SK-N-SH (cell line): ENCODE data around the gene TCOF1. TPM values are rescaled to one million over a fixed set of nuclear protein-coding genes. Genes with fewer than 3 reads are reported as not detected.

Source experiments
- CTCF ChIA-PET: fragments of 300-600, 350-600 bp; formaldehyde crosslinking; extraction: SDS; loops from one replicate; lab custom pipeline; 2021; lab: Yijun Ruan, JAX
- POLR2A ChIA-PET: fragments of 350-600 bp; sonication (Branson Sonifier 250); formaldehyde crosslinking; extraction: SDS; loops from one replicate; lab custom pipeline; 2020; ENCODE audit warnings: antibody characterized with exemption, inconsistent platforms; lab: Yijun Ruan, JAX
- DNase-seq: peaks from one replicate; pipeline ENCODE4 v3.0.0; 2012
- H2AFZ ChIP-seq: fragments of 200-600 bp; sonication (generic); 2 replicates; pipeline ENCODE4 v1.8.1; 2016; ENCODE audit warnings: antibody characterized with exemption, mild to moderate bottlenecking, low read depth
- H3F3A ChIP-seq: fragments of 200-600 bp; sonication (generic); replicated peaks from 2 replicates; pipeline ENCODE3; 2016; ENCODE audit warnings: antibody characterized with exemption, mild to moderate bottlenecking; ENCODE audit not compliant: insufficient read depth
- H3K27ac ChIP-seq, 2 experiments: fragments of 200-500 bp in 1 of 2; fragments of 200-600 bp in 1 of 2; sonication (Bioruptor generic) in 1 of 2; sonication (generic), shearing (Covaris generic) in 1 of 2; 2 replicates each; pipeline versions ENCODE4 v1.5.1 to v1.6.1; 2014 to 2016; ENCODE audit warnings: low read depth in 2 of 2, inconsistent platforms in 1 of 2, low read length in 1 of 2, mild to moderate bottlenecking in 1 of 2, mixed read lengths in 1 of 2
- H3K27me3 ChIP-seq: fragments of 200-600 bp; sonication (generic), shearing (Covaris generic); 2 replicates; pipeline ENCODE4 v1.6.1; 2016; ENCODE audit warnings: mixed run types; ENCODE audit not compliant: insufficient read depth
- H3K36me3 ChIP-seq, 2 experiments: fragments of 200-500 bp in 1 of 2; fragments of 200-600 bp in 1 of 2; sonication (Bioruptor generic) in 1 of 2; sonication (generic) in 1 of 2; replicated peaks in 1 of 2; 2 replicates each; pipeline versions ENCODE3 to v1.5.1; 2014 to 2016; ENCODE audit warnings: low read length in 1 of 2, mild to moderate bottlenecking in 1 of 2; ENCODE audit not compliant: insufficient read depth in 2 of 2, control insufficient read depth in 1 of 2
- H3K4me1 ChIP-seq, 2 experiments: fragments of 200-500 bp in 1 of 2; fragments of 200-600 bp in 1 of 2; sonication (Bioruptor generic) in 1 of 2; sonication (generic), shearing (Covaris generic) in 1 of 2; 2 replicates each; pipeline versions ENCODE4 v1.5.1 to v1.6.1; 2014 to 2016; ENCODE audit warnings: low read depth in 1 of 2, low read length in 1 of 2, mixed run types in 1 of 2; ENCODE audit not compliant: insufficient read depth in 2 of 2, control insufficient read depth in 1 of 2
- H3K4me2 ChIP-seq: fragments of 200-600 bp; sonication (generic), shearing (Covaris generic); 2 replicates; pipeline ENCODE4 v1.6.1; 2017; ENCODE audit warnings: mixed run types
- H3K4me3 ChIP-seq, 2 experiments: fragments of 200-500 bp in 1 of 2; fragments of 200-600 bp in 1 of 2; sonication (Bioruptor generic) in 1 of 2; sonication (generic), shearing (Covaris generic) in 1 of 2; 2 replicates each; pipeline versions ENCODE4 v1.5.1 to v1.8.1; 2014 to 2016; ENCODE audit warnings: low read depth in 2 of 2, inconsistent platforms in 1 of 2, low read length in 1 of 2, mild to moderate bottlenecking in 1 of 2, mixed read lengths in 1 of 2, moderate library complexity in 1 of 2
- H3K79me2 ChIP-seq: fragments of 200-600 bp; sonication (generic); 2 replicates; pipeline ENCODE4 v1.8.1; 2017; ENCODE audit warnings: mild to moderate bottlenecking; ENCODE audit not compliant: insufficient read depth
- H3K9ac ChIP-seq: fragments of 200-600 bp; sonication (generic); 2 replicates; pipeline ENCODE4 v1.6.1; 2017; ENCODE audit warnings: mixed run types
- H3K9me2 ChIP-seq: fragments of 200-600 bp; sonication (generic); 2 replicates; pipeline ENCODE4 v1.6.1; 2017; ENCODE audit warnings: mixed run types
- H3K9me3 ChIP-seq: fragments of 200-600 bp; sonication (generic); 2 replicates; pipeline ENCODE4 v1.6.1; 2017; ENCODE audit warnings: mixed run types, mild to moderate bottlenecking, moderate library complexity
- H4K20me1 ChIP-seq: fragments of 200-600 bp; sonication (generic); 2 replicates; pipeline ENCODE4 v1.6.1; 2017; ENCODE audit warnings: mild to moderate bottlenecking, mixed run types; ENCODE audit not compliant: insufficient read depth
- CHD2 ChIP-seq: fragments of 150-350 bp; IDR thresholded peaks from 2 replicates; pipeline ENCODE4 v1.6.1; 2018; ENCODE audit warnings: low read length; ENCODE audit not compliant: partially characterized antibody
- CTCF ChIP-seq: fragments of 200-600 bp; sonication (generic); IDR thresholded peaks from 2 replicates; pipeline ENCODE4 v1.6.1; 2017; ENCODE audit warnings: antibody characterized with exemption, mild to moderate bottlenecking, moderate library complexity
- ELF1 ChIP-seq: IDR thresholded peaks from 2 replicates; pipeline ENCODE4 v1.4.0; 2012
- EP300 ChIP-seq, 2 experiments: IDR thresholded peaks; 2 replicates each; pipeline versions ENCODE4 v1.4.0 to v1.6.1; 2012; ENCODE audit warnings: borderline replicate concordance in 1 of 2, low read depth in 1 of 2, low read length in 1 of 2
- FOXM1 ChIP-seq: IDR thresholded peaks from 2 replicates; pipeline ENCODE4 v1.4.0; 2012; ENCODE audit warnings: low read depth, mild to moderate bottlenecking
- MXI1 ChIP-seq: IDR thresholded peaks from 2 replicates; pipeline ENCODE4 v1.6.1; 2012; ENCODE audit warnings: mild to moderate bottlenecking, low read depth, low read length, improper control_type of control experiment
- NFIC ChIP-seq: IDR thresholded peaks from 2 replicates; pipeline ENCODE4 v1.4.0; 2012; ENCODE audit warnings: borderline replicate concordance
- NRF1 ChIP-seq: IDR thresholded peaks from 2 replicates; pipeline ENCODE4 v1.6.1; 2012; ENCODE audit warnings: low read depth, mild to moderate bottlenecking, low read length
- POLR2AphosphoS5 ChIP-seq: IDR thresholded peaks from 2 replicates; pipeline ENCODE4 v1.6.1; 2012; ENCODE audit warnings: low read depth, low read length
- RAD21 ChIP-seq: IDR thresholded peaks from 2 replicates; pipeline ENCODE4 v1.6.1; 2012; ENCODE audit warnings: mild to moderate bottlenecking, low read length
- RFX5 ChIP-seq: IDR thresholded peaks from 2 replicates; pipeline ENCODE4 v1.6.1; 2012; ENCODE audit warnings: mild to moderate bottlenecking, improper control_type of control experiment, low read length
- RXRA ChIP-seq: IDR thresholded peaks from 2 replicates; pipeline ENCODE4 v1.4.0; 2012; ENCODE audit warnings: low read depth, mild to moderate bottlenecking, borderline replicate concordance
- TAF1 ChIP-seq: IDR thresholded peaks from 2 replicates; pipeline ENCODE4 v1.6.1; 2012; ENCODE audit warnings: low read depth, mild to moderate bottlenecking, low read length, moderate library complexity, borderline replicate concordance
- TCF12 ChIP-seq: IDR thresholded peaks from 2 replicates; pipeline ENCODE4 v1.4.0; 2012
- TEAD4 ChIP-seq: IDR thresholded peaks from 2 replicates; pipeline ENCODE4 v1.4.0; 2012; ENCODE audit warnings: mild to moderate bottlenecking, borderline replicate concordance; ENCODE audit not compliant: insufficient read depth
- whole genome bisulfite sequencing: methylation state at CpG from one replicate; pipeline ENCODE4 v1.1.6; 2017; ENCODE audit warnings: low lambda C conversion rate; 5-methylcytosine and 5-hydroxymethylcytosine counted together
- polyA plus RNA-seq, 3 experiments: library from polyadenylated mRNA; depleted of rRNA; stranded (reverse); fragments of >200 nt; gene quantifications; 2 replicates each; pipeline ENCODE4 v1.2.3, GENCODE V29; 2012
- TF ChIP-seq, protein P1 (sequence below): fragments of 150-350 bp; IDR thresholded peaks from 2 replicates; pipeline ENCODE4 v1.6.1; 2016; ENCODE audit warnings: mild to moderate bottlenecking, low read depth, low read length
- TF ChIP-seq, protein P2 (sequence below): IDR thresholded peaks from 2 replicates; pipeline ENCODE4 v1.4.0; 2012; ENCODE audit warnings: low read depth, borderline replicate concordance
- TF ChIP-seq, protein P3 (sequence below): IDR thresholded peaks from 2 replicates; pipeline ENCODE4; 2012
- TF ChIP-seq, protein P4 (sequence below): fragments of 150-350 bp; IDR thresholded peaks from 2 replicates; pipeline ENCODE4 v1.6.1; 2017; ENCODE audit warnings: antibody characterized with exemption, low read length, low read depth, borderline replicate concordance
- TF ChIP-seq, protein P5 (sequence below): IDR thresholded peaks from 2 replicates; pipeline ENCODE4 v1.6.1; 2012; ENCODE audit warnings: mild to moderate bottlenecking, low read depth, low read length, moderate library complexity

TCOF1 gene
- polyA plus RNA-seq, 1 of the 3 experiments (the other 2 are of a cell fraction) = 33.0 TPM

DNA sequence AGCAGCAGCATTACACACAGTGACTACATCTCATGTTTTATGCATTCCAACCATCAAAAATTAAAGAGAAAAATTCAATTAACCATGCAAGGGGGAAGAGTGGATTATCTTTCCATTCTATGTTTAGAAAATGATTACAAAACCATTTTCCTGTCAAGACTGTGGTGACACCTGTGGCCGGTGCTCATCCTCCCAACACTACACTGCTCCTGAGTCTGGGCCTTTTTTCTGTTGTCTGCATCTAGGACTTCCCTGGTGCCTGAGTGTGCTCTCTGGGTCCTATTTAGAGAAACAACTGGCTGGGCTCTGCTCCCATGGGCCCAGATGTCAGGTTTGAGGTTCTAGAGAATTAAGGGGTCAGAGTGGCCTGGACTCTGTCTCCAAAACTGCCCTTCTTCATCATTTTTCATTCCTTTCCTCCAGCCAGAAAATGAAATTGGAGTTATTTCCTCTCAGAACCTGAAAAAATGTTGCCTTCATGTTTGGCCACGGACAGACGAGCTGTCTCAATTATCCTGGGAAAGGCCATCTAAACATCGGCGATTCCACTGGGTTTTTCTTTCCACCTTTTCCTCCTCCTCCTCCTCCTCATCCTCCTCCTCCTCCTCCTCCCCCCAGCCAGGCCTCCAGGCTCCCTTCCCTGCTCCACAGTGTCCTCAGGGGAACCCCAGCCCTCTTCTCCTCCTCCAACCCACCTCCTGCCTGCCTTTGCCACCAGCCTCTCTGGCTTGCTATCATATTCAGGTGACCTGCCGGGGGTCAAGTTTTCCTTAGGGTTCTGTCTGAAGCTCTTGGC, 43.4 kb upstream of the TCOF1 start:
- no peaks in the 10 kb centered on the region for H3K9me2 ChIP-seq
- peak overlapping the region in 1 of 2 experiments; percentile 23; a peak in 1 of 4 replicates for H3K27ac ChIP-seq
- H3K9ac ChIP-seq = no peak overlapping the region
- TF ChIP-seq MXI1 (no peak), POLR2AphosphoS5 (no peak), TAF1 (no peak), NFIC (no peak), CHD2 (no peak), EP300 (IDR thresholded peaks at IDR 0.05; ENCODE audit: borderline replicate concordance in 1 of 2, low read depth in 1 of 2, low read length in 1 of 2) (no peak), TCF12 (no peak), TEAD4 (no peak), RXRA (no peak), RFX5 (no peak), CTCF (no peak), ELF1 (no peak), FOXM1 (no peak), RAD21 (no peak), NRF1 (no peak)
- TF ChIP-seq, protein P1, sequence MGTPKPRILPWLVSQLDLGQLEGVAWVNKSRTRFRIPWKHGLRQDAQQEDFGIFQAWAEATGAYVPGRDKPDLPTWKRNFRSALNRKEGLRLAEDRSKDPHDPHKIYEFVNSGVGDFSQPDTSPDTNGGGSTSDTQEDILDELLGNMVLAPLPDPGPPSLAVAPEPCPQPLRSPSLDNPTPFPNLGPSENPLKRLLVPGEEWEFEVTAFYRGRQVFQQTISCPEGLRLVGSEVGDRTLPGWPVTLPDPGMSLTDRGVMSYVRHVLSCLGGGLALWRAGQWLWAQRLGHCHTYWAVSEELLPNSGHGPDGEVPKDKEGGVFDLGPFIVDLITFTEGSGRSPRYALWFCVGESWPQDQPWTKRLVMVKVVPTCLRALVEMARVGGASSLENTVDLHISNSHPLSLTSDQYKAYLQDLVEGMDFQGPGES = no peak
- TF ChIP-seq, protein P2, sequence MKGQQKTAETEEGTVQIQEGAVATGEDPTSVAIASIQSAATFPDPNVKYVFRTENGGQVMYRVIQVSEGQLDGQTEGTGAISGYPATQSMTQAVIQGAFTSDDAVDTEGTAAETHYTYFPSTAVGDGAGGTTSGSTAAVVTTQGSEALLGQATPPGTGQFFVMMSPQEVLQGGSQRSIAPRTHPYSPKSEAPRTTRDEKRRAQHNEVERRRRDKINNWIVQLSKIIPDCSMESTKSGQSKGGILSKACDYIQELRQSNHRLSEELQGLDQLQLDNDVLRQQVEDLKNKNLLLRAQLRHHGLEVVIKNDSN = no peak
- TF ChIP-seq, protein P3, sequence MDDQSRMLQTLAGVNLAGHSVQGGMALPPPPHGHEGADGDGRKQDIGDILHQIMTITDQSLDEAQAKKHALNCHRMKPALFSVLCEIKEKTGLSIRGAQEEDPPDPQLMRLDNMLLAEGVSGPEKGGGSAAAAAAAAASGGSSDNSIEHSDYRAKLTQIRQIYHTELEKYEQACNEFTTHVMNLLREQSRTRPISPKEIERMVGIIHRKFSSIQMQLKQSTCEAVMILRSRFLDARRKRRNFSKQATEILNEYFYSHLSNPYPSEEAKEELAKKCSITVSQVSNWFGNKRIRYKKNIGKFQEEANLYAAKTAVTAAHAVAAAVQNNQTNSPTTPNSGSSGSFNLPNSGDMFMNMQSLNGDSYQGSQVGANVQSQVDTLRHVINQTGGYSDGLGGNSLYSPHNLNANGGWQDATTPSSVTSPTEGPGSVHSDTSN = no peak
- TF ChIP-seq, protein P4, sequence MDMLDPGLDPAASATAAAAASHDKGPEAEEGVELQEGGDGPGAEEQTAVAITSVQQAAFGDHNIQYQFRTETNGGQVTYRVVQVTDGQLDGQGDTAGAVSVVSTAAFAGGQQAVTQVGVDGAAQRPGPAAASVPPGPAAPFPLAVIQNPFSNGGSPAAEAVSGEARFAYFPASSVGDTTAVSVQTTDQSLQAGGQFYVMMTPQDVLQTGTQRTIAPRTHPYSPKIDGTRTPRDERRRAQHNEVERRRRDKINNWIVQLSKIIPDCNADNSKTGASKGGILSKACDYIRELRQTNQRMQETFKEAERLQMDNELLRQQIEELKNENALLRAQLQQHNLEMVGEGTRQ = no peak
- TF ChIP-seq, protein P5, sequence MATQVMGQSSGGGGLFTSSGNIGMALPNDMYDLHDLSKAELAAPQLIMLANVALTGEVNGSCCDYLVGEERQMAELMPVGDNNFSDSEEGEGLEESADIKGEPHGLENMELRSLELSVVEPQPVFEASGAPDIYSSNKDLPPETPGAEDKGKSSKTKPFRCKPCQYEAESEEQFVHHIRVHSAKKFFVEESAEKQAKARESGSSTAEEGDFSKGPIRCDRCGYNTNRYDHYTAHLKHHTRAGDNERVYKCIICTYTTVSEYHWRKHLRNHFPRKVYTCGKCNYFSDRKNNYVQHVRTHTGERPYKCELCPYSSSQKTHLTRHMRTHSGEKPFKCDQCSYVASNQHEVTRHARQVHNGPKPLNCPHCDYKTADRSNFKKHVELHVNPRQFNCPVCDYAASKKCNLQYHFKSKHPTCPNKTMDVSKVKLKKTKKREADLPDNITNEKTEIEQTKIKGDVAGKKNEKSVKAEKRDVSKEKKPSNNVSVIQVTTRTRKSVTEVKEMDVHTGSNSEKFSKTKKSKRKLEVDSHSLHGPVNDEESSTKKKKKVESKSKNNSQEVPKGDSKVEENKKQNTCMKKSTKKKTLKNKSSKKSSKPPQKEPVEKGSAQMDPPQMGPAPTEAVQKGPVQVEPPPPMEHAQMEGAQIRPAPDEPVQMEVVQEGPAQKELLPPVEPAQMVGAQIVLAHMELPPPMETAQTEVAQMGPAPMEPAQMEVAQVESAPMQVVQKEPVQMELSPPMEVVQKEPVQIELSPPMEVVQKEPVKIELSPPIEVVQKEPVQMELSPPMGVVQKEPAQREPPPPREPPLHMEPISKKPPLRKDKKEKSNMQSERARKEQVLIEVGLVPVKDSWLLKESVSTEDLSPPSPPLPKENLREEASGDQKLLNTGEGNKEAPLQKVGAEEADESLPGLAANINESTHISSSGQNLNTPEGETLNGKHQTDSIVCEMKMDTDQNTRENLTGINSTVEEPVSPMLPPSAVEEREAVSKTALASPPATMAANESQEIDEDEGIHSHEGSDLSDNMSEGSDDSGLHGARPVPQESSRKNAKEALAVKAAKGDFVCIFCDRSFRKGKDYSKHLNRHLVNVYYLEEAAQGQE = no peak
- H3K4me3 ChIP-seq = no peak overlapping the region
- no peaks in the 10 kb centered on the region for H3K36me3 ChIP-seq
- ChIA-PET POLR2A (no interaction called here), CTCF (no interaction called here)
- no peaks in the 10 kb centered on the region for H4K20me1 ChIP-seq
- WGBS = 72% methylated on average over 6 of the region's 6 CpGs
- H3F3A ChIP-seq = peaks cover 29% of the 10 kb centered on the region
- H3K79me2 ChIP-seq = no peaks in the 10 kb centered on the region
- no peaks in the 10 kb centered on the region for H3K27me3 ChIP-seq
- no peaks in the 10 kb centered on the region for H3K9me3 ChIP-seq
- 0 out of 2 replicates have a peak overlapping the region, but pooled peaks have one; percentile 52 for H2AFZ ChIP-seq
- no peak for DNase-seq
- peaks cover 25 to 31% of the 10 kb centered on the region in 2 experiments for H3K4me1 ChIP-seq
- no peak overlapping the region for H3K4me2 ChIP-seq
